Tibial artery (tissue), 4 donors: Measurements from ENCODE around the gene DHX58.

Experiments
- DNase-seq, 2 donors: peaks; one replicate each; pipeline ENCODE4 v3.0.0-alpha.2; 2019
- H3K27ac ChIP-seq, 2 donors: fragments of 200-600 bp; sonication (generic) in 1 of 2; 1 replicate in 1 of 2; 2 replicates in 1 of 2; pipeline ENCODE4 v1.5.1; 2018 to 2019; ENCODE audit warnings: mild to moderate bottlenecking in 1 of 2
- H3K27me3 ChIP-seq, 2 donors: fragments of 200-600 bp; sonication (generic) in 1 of 2; one replicate each; pipeline versions ENCODE4 v1.5.1 to v1.6.0; 2016 to 2019
- H3K36me3 ChIP-seq, 3 donors: fragments of 200-600 bp; sonication (generic) in 2 of 3; one replicate each; pipeline ENCODE4 v1.5.1; 2016 to 2019; ENCODE audit warnings: mild to moderate bottlenecking in 2 of 3
- H3K4me1 ChIP-seq, 4 donors: fragments of 200-600 bp; sonication (generic) in 2 of 4; 1 replicate in 3 of 4; 2 replicates in 1 of 4; pipeline ENCODE4 v1.5.1; 2016 to 2019
- H3K4me3 ChIP-seq, 2 donors: fragments of 200-600 bp; sonication (generic) in 1 of 2; 1 replicate in 1 of 2; 2 replicates in 1 of 2; pipeline ENCODE4 v1.5.1; 2018 to 2019; ENCODE audit warnings: mild to moderate bottlenecking in 2 of 2
- H3K9me3 ChIP-seq, 3 donors: fragments of 200-600 bp; sonication (generic) in 1 of 3; one replicate each; pipeline ENCODE4 v1.5.1; 2016 to 2019
- intact Hi-C: fragments of 100-400 bp; cut with DNase I; formaldehyde crosslinking; loops from one replicate; pipeline ENCODE4 v1.15.0; 2023; ENCODE audit warnings: low total_unique reads
- TF ChIP-seq, protein P1 (sequence below), 2 experiments: fragments of 200-600 bp in 1 of 2; fragments of 450-650 bp in 1 of 2; IDR thresholded peaks; one replicate each; pipeline ENCODE4 v1.5.1; 2017 to 2019; ENCODE audit warnings: antibody characterized with exemption in 2 of 2, mild to moderate bottlenecking in 1 of 2, moderate library complexity in 1 of 2

Gene DHX58

DNA sequence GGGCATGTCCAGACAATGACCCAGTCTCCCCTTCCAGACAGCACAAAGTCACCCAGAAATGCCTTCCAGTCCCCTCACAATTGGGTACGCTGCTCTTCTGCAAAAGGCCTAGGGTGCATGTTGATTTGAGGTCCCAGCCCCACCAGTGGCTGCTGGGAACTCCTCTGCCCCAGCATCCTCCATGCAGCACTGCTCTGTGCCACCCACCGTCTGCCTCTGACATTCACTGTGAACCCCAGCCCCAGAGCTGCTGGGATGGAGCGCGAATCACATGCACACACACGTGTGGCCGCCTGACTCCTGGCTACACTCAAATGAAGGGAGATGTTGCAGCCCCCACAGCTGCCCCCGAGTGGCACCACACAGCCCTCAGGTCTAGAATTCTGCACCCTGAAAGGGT, 60.9 kb downstream of the DHX58 start:
- no peak for DNase-seq
- Histone ChIP-seq H3K27ac (no peak overlapping the region), H3K36me3 (no peaks in the 10 kb centered on the region), H3K4me1 (peaks cover 0 to 7% (median 5%) of the 10 kb centered on the region in 4 donors), H3K9me3 (no peaks in the 10 kb centered on the region), H3K4me3 (no peak overlapping the region), H3K27me3 (peaks cover 0 to 48% of the 10 kb centered on the region in 2 donors)
- intact Hi-C loops = no loop called here
- TF ChIP-seq, protein P1, sequence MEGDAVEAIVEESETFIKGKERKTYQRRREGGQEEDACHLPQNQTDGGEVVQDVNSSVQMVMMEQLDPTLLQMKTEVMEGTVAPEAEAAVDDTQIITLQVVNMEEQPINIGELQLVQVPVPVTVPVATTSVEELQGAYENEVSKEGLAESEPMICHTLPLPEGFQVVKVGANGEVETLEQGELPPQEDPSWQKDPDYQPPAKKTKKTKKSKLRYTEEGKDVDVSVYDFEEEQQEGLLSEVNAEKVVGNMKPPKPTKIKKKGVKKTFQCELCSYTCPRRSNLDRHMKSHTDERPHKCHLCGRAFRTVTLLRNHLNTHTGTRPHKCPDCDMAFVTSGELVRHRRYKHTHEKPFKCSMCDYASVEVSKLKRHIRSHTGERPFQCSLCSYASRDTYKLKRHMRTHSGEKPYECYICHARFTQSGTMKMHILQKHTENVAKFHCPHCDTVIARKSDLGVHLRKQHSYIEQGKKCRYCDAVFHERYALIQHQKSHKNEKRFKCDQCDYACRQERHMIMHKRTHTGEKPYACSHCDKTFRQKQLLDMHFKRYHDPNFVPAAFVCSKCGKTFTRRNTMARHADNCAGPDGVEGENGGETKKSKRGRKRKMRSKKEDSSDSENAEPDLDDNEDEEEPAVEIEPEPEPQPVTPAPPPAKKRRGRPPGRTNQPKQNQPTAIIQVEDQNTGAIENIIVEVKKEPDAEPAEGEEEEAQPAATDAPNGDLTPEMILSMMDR (IDR thresholded peaks at IDR 0.05) = no peak
